GM12872 (cell line): ENCODE results near the gene MEGF6.

ENCODE experiments used
- TF ChIP-seq, protein P1 (sequence below): IDR thresholded peaks from 3 replicates; pipeline ENCODE4 v1.5.1; 2011; ENCODE audit warnings: low read depth, mild to moderate bottlenecking, low read length, moderate library complexity; ENCODE audit not compliant: insufficient read depth

The MEGF6 gene

DNA sequence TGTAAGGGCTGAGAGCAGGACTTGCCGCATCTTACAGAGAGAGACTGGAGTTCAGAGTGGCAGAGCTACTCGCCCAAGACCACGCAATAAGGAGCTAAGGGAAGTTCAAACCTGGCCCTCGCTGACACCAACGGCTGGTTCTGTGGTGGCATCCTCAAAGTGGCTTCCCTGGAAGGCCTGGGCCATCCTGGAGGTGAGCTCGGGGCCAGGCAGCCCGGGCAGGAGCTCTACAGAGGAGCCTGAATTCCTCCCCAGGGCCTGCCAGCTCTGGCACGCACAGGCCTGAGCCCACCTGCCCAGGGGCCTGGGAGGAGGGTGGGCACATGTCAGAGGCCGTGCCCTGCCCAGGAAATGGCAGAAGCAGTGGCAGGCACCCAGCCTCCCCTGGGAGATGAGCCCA, 68.6 kb downstream of the MEGF6 start:
- TF ChIP-seq, protein P1, sequence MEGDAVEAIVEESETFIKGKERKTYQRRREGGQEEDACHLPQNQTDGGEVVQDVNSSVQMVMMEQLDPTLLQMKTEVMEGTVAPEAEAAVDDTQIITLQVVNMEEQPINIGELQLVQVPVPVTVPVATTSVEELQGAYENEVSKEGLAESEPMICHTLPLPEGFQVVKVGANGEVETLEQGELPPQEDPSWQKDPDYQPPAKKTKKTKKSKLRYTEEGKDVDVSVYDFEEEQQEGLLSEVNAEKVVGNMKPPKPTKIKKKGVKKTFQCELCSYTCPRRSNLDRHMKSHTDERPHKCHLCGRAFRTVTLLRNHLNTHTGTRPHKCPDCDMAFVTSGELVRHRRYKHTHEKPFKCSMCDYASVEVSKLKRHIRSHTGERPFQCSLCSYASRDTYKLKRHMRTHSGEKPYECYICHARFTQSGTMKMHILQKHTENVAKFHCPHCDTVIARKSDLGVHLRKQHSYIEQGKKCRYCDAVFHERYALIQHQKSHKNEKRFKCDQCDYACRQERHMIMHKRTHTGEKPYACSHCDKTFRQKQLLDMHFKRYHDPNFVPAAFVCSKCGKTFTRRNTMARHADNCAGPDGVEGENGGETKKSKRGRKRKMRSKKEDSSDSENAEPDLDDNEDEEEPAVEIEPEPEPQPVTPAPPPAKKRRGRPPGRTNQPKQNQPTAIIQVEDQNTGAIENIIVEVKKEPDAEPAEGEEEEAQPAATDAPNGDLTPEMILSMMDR: no peak

DNA sequence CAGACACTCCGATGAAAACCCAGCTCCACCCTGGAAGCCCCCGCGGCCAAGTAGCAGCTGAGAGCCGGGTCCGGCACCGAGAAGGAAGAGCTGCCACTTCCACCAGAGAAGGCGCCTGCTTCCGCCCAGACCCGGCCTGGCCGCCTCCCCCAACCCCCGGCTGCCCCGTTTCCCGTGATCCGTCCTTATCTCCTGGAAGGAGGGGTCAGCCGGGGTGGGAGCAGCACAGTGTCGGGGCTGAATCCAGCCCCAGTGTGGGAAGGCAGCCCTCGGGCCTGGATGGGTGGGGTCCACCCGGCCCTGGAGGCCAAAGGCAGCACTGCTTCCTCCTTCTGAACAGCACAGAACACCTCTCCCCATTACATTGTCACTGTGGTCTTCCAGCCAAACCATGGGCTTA, 69.4 kb downstream of the MEGF6 start:
- TF ChIP-seq, protein P1: no peak

DNA sequence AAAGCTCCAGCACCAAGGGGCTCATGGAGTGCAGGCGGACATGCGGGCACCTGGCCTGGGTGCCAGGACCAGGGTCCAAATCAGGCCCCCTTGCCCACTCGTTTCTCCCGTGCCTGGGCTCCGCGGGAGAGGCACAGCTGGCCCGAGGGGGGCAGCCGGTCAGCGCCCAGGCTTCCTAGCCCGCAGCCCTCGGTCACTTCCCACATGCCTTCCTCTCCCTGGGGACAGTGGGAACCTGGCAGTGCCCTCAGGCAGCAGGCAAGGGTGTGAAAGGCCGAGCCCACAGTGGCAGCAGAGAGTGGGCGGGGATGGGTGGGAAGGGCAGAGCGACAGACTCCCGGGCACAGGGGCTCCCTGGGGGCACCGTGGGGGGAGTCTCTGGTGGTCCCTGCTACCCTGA, 69.8 kb downstream of the MEGF6 start:
- TF ChIP-seq, protein P1: no peak

DNA sequence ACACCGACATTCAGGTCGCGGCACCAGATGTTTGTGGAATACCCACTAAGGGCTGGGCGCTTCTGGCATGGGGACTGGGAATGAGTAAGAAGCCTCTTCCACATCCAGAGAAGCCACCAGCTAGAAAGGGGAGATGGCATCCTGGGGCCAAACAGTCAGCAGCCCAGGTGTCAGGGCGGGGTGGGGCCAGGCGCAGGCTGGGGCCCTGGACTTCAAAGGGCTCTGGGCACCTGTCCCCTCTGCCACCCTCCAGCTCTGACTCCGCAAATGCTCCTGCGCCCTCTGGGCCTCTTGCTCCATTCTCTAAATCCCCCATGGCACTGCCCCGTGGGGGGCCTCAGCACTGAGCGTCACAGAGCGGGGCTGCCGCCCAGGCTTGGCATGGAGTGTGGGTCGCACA, 70.4 kb downstream of the MEGF6 start:
- TF ChIP-seq, protein P1: no peak

DNA sequence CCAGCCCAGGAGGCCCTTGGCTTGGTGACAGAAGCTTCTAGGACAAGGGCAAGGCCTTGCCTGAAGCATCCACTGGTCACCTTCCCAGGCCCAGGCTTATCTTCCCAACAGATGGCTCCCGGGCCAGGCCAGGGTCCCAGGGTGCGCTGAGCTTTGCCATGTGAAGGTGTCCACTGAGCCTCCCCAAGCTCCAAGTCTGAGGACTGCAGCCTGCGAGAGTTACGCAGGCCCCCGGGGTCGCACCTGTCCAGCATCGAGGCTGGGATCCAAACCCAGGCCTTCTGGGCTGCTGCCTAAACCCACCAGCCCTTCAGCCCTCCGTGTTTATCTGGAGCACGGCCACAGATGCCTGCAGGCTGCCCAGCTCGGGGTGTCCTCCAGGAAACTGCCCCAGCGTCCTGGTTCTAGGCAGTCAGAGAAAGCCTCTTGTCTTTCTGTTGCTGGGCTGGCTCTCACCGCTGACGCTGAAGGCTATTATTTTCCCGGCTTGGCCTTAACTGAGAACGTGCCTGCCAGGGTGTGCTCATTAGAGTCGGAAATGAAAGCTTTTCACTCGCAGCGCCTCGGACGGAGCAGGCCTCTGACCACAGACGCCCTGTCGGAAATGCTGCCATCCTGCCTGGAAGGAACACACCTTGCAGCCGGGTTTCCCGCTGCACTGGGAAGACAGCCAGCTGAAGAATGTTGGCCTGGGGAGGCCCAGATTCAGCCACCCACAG, 71.4 kb downstream of the MEGF6 start:
- TF ChIP-seq, protein P1: no peak

DNA sequence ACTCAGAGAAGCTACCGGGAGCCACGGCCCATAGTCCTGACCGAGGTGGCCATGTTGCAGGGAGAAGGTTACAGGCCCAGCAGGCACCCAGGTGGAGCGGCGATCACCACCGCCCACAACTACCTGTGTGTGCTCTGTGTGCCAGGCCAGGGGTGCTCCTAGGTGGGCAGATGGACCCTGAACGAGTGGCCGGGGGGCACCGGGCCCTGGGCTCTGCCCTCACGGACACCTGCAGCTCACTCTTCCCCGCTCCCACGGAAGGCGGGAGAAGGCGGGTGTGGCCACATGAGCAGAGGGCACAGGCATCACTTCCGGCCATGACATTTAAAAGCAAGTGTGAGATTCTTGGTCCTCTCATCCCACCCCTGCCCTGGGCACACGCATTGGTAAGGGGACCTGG, 73.9 kb downstream of the MEGF6 start:
- TF ChIP-seq, protein P1: no peak

DNA sequence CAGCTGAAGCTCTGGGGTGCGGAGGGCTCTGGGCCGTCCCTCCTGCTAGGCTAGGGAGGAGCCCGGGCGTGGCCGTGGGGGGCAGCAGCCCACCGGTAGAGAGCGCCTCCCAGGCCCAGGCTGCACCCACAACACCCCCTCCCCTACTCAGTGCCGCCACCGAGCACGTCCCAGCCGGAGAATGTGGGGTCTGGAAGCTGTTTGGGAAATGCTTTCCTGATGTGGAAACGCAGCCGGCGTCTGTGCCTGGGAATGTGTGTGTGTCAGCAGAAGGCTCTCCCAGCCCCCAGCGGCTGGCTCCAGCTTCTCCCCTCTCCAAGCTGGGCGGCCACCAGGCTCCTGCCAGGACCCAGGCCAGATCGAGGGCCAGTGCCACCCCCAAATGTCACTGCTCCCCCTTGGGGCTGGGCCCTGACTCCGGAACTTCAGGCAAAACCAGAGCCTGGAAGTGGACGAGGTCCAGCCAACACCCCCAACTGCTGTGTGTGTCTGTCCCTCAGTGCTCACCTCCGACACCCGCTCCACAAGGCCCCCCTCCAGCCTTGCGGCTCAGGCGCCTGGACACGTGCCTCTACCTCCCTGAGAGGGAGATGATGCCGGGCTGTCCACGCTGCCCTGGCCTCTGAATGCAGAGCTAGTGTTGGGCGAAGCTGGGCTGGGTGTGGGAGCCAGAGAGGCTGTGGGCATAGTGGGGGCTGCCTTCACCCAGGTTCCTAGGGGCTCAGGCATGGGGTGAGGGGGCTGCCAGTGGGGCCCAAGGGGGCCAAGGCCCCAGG, 74.7 kb downstream of the MEGF6 start:
- TF ChIP-seq, protein P1: no peak
